B cell (primary cell): ENCODE measurements around the gene SSBP1. TPM values are rescaled to one million over a fixed set of nuclear protein-coding genes. Genes with fewer than 3 reads are reported as not detected.

ENCODE experiments used
- ATAC-seq: fragments of 200-7000 bp; cut with Tn5 transposase; one replicate; pipeline ENCODE4 v1.10.0; 2021; ENCODE audit warnings: low read depth, mild to moderate bottlenecking, moderate number of reproducible peaks, moderate library complexity
- CTCF ChIA-PET: fragments of 350-600 bp; sonication (Branson Sonifier 250); formaldehyde crosslinking; loops from one replicate; lab custom pipeline; 2021; ENCODE audit warnings: antibody characterized with exemption, inconsistent platforms; lab: Charles Lee
- POLR2A ChIA-PET: fragments of 350-600 bp; sonication (Branson Sonifier 250); formaldehyde crosslinking; loops from one replicate; lab custom pipeline; 2021; ENCODE audit warnings: antibody characterized with exemption; lab: Charles Lee
- DNase-seq: peaks from one replicate; pipeline ENCODE4 v3.0.0; 2013
- H2AFZ ChIP-seq: 2 replicates; pipeline ENCODE4 v1.6.1; 2012; ENCODE audit warnings: mild to moderate bottlenecking, low read depth, low read length; ENCODE audit not compliant: insufficient read depth, poor library complexity, severe bottlenecking
- H3K27ac ChIP-seq, 2 donors: 1 replicate in 1 of 2; 2 replicates in 1 of 2; pipeline ENCODE4 v1.5.1; 2012 to 2013; ENCODE audit warnings: low read length in 2 of 2, mild to moderate bottlenecking in 2 of 2, moderate library complexity in 1 of 2
- H3K27me3 ChIP-seq, 4 experiments: fragments of 200-600 bp in 1 of 4; sonication (generic) in 1 of 4; replicated peaks in 1 of 4; 1 replicate in 2 of 4; 2 replicates in 2 of 4; pipeline versions ENCODE4 v1.6.1 to v1.7.0; 2013 to 2016; ENCODE audit warnings: low read length in 3 of 4, mild to moderate bottlenecking in 2 of 4, mixed read lengths in 1 of 4, moderate library complexity in 1 of 4; ENCODE audit not compliant: insufficient read depth in 4 of 4, control insufficient read depth in 3 of 4; ENCODE audit errors: control extremely low read depth in 1 of 4
- H3K36me3 ChIP-seq, 2 experiments: replicated peaks in 1 of 2; 1 replicate in 1 of 2; 2 replicates in 1 of 2; pipeline versions ENCODE4 v1.6.1 to v1.7.1; 2013; ENCODE audit warnings: low read length in 1 of 2; ENCODE audit not compliant: insufficient read depth in 2 of 2, control insufficient read depth in 1 of 2; ENCODE audit errors: control extremely low read depth in 1 of 2, extremely low read depth in 1 of 2
- H3K4me1 ChIP-seq, 2 donors: fragments of 200-600 bp in 1 of 2; sonication (generic) in 1 of 2; 1 replicate in 1 of 2; 2 replicates in 1 of 2; pipeline versions ENCODE4 v1.5.1 to v1.6.1; 2013 to 2017; ENCODE audit warnings: low read length in 2 of 2; ENCODE audit not compliant: control insufficient read depth in 2 of 2, insufficient read depth in 2 of 2
- H3K4me2 ChIP-seq: replicated peaks from 2 replicates; pipeline ENCODE3; 2012; ENCODE audit warnings: mild to moderate bottlenecking, low read depth, low read length; ENCODE audit not compliant: poor library complexity, severe bottlenecking
- H3K4me3 ChIP-seq, 5 experiments: fragments of 200-600 bp in 1 of 5; sonication (generic) in 1 of 5; 1 replicate in 3 of 5; 2 replicates in 2 of 5; pipeline versions ENCODE4 v1.5.1 to v1.7.0; 2011 to 2016; ENCODE audit warnings: low read length in 4 of 5, mild to moderate bottlenecking in 4 of 5, low read depth in 2 of 5, control low read depth in 1 of 5, moderate library complexity in 1 of 5; ENCODE audit not compliant: insufficient read depth in 1 of 5; ENCODE audit errors: control extremely low read depth in 1 of 5, extremely low read depth in 1 of 5
- H3K79me2 ChIP-seq: fragments of 200-600 bp; sonication (generic); one replicate; pipeline ENCODE4 v1.6.0; 2016; ENCODE audit warnings: low read length; ENCODE audit not compliant: control insufficient read depth, insufficient read depth
- H3K9ac ChIP-seq: fragments of 200-600 bp; sonication (generic); 2 replicates; pipeline ENCODE4 v1.6.1; 2017; ENCODE audit warnings: mild to moderate bottlenecking, low read length, moderate library complexity
- H3K9me3 ChIP-seq, 3 donors: one replicate each; pipeline versions ENCODE4 v1.6.1 to v1.7.1; 2013; ENCODE audit warnings: low read length in 2 of 3; ENCODE audit not compliant: control insufficient read depth in 2 of 3, insufficient read depth in 1 of 3; ENCODE audit errors: control extremely low read depth in 1 of 3
- H4K20me1 ChIP-seq: 2 replicates; pipeline ENCODE4 v1.6.0; 2012; ENCODE audit warnings: mild to moderate bottlenecking, low read length; ENCODE audit not compliant: insufficient read depth, control insufficient read depth, poor library complexity, severe bottlenecking
- H3K27ac Mint-ChIP-seq: one replicate; pipeline ENCODE4 v1.8.0; 2021; ENCODE audit warnings: mixed read lengths
- H3K27me3 Mint-ChIP-seq: one replicate; pipeline ENCODE4 v1.8.0; 2021; ENCODE audit warnings: mixed read lengths
- H3K4me1 Mint-ChIP-seq: one replicate; pipeline ENCODE4 v1.8.0; 2021; ENCODE audit warnings: mixed read lengths
- H3K4me3 Mint-ChIP-seq: one replicate; pipeline ENCODE4 v1.8.0; 2021; ENCODE audit warnings: mixed read lengths
- H3K9me3 Mint-ChIP-seq: one replicate; pipeline ENCODE4 v1.8.0; 2022; ENCODE audit warnings: mixed read lengths; ENCODE audit not compliant: insufficient read depth
- CTCF ChIP-seq: fragments of 200-600 bp; IDR thresholded peaks from one replicate; pipeline ENCODE4 v1.8.0; 2022; ENCODE audit warnings: antibody characterized with exemption, mild to moderate bottlenecking
- EZH2 ChIP-seq: IDR thresholded peaks from 2 replicates; pipeline ENCODE4 v1.6.1; 2012; ENCODE audit warnings: borderline replicate concordance, low read depth, mild to moderate bottlenecking, moderate library complexity, low read length; ENCODE audit not compliant: insufficient read depth, poor library complexity, severe bottlenecking
- WGBS: methylation state at CpG from one replicate; pipeline ENCODE4 v1.1.5; 2013; ENCODE audit warnings: missing lambda C conversion rate; ENCODE audit not compliant: insufficient coverage; 5-methylcytosine and 5-hydroxymethylcytosine counted together
- intact Hi-C: fragments of 100-400 bp; cut with micrococcal nuclease; formaldehyde crosslinking; loops from one replicate; pipeline ENCODE4 v1.10.0; 2022
- polyA plus RNA-seq: library from polyadenylated mRNA; depleted of rRNA; stranded (reverse); fragments of >200 nt; gene quantifications from 2 replicates; pipeline ENCODE4 v1.2.3, GENCODE V29; 2012
- total RNA-seq, 2 donors: library from RNA; stranded (reverse); fragments of 120-200 nt in 1 of 2; gene quantifications; 1 replicate in 1 of 2; 2 replicates in 1 of 2; pipeline versions ENCODE4 v1.2.3 to v1.2.4, GENCODE V29; 2013 to 2022

Gene SSBP1
- total and polyA plus RNA-seq, 2 donors (not counting 1 experiment from before 2014, with no cell fraction given), result 37.2 to 93.6 TPM

DNA sequence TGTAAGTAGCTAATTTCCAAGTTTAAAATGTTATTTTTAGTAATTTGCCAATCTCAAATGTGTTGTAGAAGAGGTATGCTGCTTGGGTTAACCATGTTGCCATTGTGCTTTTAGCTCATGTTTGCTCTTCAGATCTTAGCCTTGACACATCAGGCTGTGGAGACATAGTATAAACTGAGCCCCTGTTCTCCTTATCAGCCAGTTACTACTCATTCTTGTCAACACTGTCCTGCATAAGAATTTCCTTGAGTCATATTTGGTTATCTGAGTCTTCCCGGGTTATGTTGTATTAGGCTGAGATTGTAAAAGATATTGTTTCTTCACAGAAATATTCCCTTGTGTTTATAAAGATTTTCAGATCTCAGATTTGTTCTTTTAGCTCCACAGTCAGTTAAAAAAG is 4.1 kb downstream of the SSBP1 start:
- Mint-ChIP-seq H3K27ac (no peak overlapping the region), H3K9me3 (no peaks in the 10 kb centered on the region), H3K4me3 (no peak overlapping the region), H3K4me1 (peaks cover 35% of the 10 kb centered on the region), H3K27me3 (no peaks in the 10 kb centered on the region)
- H3K9ac ChIP-seq, result no peak overlapping the region
- CTCF ChIA-PET, result interaction anchor here (1.0 to 1.1 kb wide), 2 partner anchors 12 to 92 kb away, joined by 4 read pairs; no protein-coding TSS in a partner anchor
- H3K4me3 ChIP-seq, result no peak overlapping the region
- no peak overlapping the region for H3K4me2 ChIP-seq
- peaks cover 27% of the 10 kb centered on the region for H3K79me2 ChIP-seq
- DNase-seq (no peak), ATAC-seq (no peak)
- intact Hi-C loops, result no loop called here
- H3K27me3 ChIP-seq, result no peaks in the 10 kb centered on the region
- H3K4me1 ChIP-seq, result peaks cover 16 to 18% of the 10 kb centered on the region in 2 donors
- WGBS, result no CpG with 5 or more reads among the region's 1 CpG
- H3K27ac ChIP-seq, result no peak overlapping the region
- H3K9me3 ChIP-seq, result no peaks in the 10 kb centered on the region
- POLR2A ChIA-PET, result no interaction called here
- H2AFZ ChIP-seq, result no peak overlapping the region
- TF ChIP-seq EZH2 (no peak), CTCF (no peak)
- H3K36me3 ChIP-seq, result peaks cover 21 to 64% of the 10 kb centered on the region in 2 experiments
- peaks cover 6% of the 10 kb centered on the region for H4K20me1 ChIP-seq

- peaks cover 10% of the 10 kb centered on the region for H3K79me2 ChIP-seq
- H2AFZ ChIP-seq, result no peak overlapping the region
- H3K4me1 ChIP-seq, result peaks cover 8 to 9% of the 10 kb centered on the region in 2 donors
- no peaks in the 10 kb centered on the region for H3K27me3 Mint-ChIP-seq
- no peak overlapping the region for H3K4me2 ChIP-seq
- H4K20me1 ChIP-seq, result peaks cover 6% of the 10 kb centered on the region
- ChIA-PET POLR2A (no interaction called here), CTCF (no interaction called here)
- H3K27me3 ChIP-seq, result no peaks in the 10 kb centered on the region
- H3K4me3 Mint-ChIP-seq, result no peak overlapping the region
- intact Hi-C loops, result no loop called here
- TF ChIP-seq CTCF, result no peak
- no peak for TF ChIP-seq EZH2
- no peaks in the 10 kb centered on the region for H3K9me3 Mint-ChIP-seq
- no peak overlapping the region for H3K27ac Mint-ChIP-seq
- H3K27ac ChIP-seq, result no peak overlapping the region
- H3K9ac ChIP-seq, result no peak overlapping the region
- no peaks in the 10 kb centered on the region for H3K9me3 ChIP-seq
- H3K4me3 ChIP-seq, result no peak overlapping the region
- H3K4me1 Mint-ChIP-seq, result peaks cover 18% of the 10 kb centered on the region
- no peak for DNase-seq
- H3K36me3 ChIP-seq, result peaks cover 27 to 78% of the 10 kb centered on the region in 2 experiments
- ATAC-seq, result no peak
- 100% methylated on average over 1 of the region's 2 CpGs for WGBS
Measured at GRCh38 chr7:141744131-141744530, 6.0 kb downstream of the SSBP1 start.
